K562 (cell line): Measurements from ENCODE around the gene SPTBN4. TPM values are rescaled to one million over a fixed set of nuclear protein-coding genes. Genes with fewer than 3 reads are reported as not detected.

ENCODE experiments used
- ATAC-seq: fragments of 200-7000 bp; cut with Tn5 transposase; 3 replicates; pipeline ENCODE4 v1.9.1; 2020; ENCODE audit warnings: moderate library complexity
- BruUV-seq: library from RNA; stranded (reverse); fragments of 400-500 nt; replicated peaks from 2 replicates; lab custom pipeline; 2021; lab: Mats Ljungman, UMichigan
- CTCF ChIA-PET: fragments of 300-600 bp; formaldehyde crosslinking; extraction: SDS; loops from one replicate; lab custom pipeline; 2021; ENCODE audit warnings: low intra/inter-chr PET ratio; lab: Yijun Ruan, JAX
- POLR2A ChIA-PET: fragments of 300-600, 350-650 bp; sonication (Branson Sonifier 250); formaldehyde crosslinking; extraction: SDS; loops from one replicate; lab custom pipeline; 2021; ENCODE audit warnings: antibody characterized with exemption, inconsistent platforms; lab: Yijun Ruan, JAX
- DNase-seq, 4 experiments: peaks; one replicate each; pipeline versions ENCODE4 v3.0.0 to v3.0.0-alpha.2; 2011 to 2018; ENCODE audit warnings: low spot score in 3 of 4, mixed read lengths in 3 of 4; ENCODE audit errors: extremely low read depth in 1 of 4
- FAIRE-seq: peaks from 2 replicates; lab custom pipeline; 2011; peaks lifted over from hg19 to GRCh38; lab: Jason Lieb, UNC
- H2AFZ ChIP-seq: 2 replicates; pipeline ENCODE4 v1.6.0; 2011; ENCODE audit warnings: low read depth, low read length, control low read depth, inconsistent platforms
- H3K27ac ChIP-seq: fragments of 200-600 bp; 3 replicates; pipeline ENCODE4 v1.8.0; 2011; ENCODE audit warnings: low read depth, mild to moderate bottlenecking, control low read depth, inconsistent platforms, low read length, moderate library complexity, mixed read lengths; ENCODE audit errors: extremely low read depth
- H3K27me3 ChIP-seq, 2 experiments: fragments of 300-600 bp in 1 of 2; 2 replicates in 1 of 2; 3 replicates in 1 of 2; pipeline versions ENCODE4 v1.6.0 to v1.8.0; 2011; ENCODE audit warnings: inconsistent platforms in 2 of 2, low read length in 2 of 2, mild to moderate bottlenecking in 1 of 2, mixed read lengths in 1 of 2, moderate library complexity in 1 of 2; ENCODE audit not compliant: control insufficient read depth in 2 of 2, insufficient read depth in 2 of 2
- H3K36me3 ChIP-seq: fragments of 300-600 bp; 3 replicates; pipeline ENCODE4 v1.8.0; 2011; ENCODE audit warnings: mild to moderate bottlenecking, low read length, inconsistent platforms; ENCODE audit not compliant: control insufficient read depth, insufficient read depth
- H3K4me1 ChIP-seq, 2 experiments: fragments of 200-600 bp in 1 of 2; replicated peaks in 1 of 2; 2 replicates in 1 of 2; 3 replicates in 1 of 2; pipeline versions ENCODE4 v1.5.1 to v1.8.0; 2011; ENCODE audit warnings: inconsistent platforms in 2 of 2, low read length in 2 of 2, mild to moderate bottlenecking in 1 of 2, mixed read lengths in 1 of 2, moderate library complexity in 1 of 2; ENCODE audit not compliant: control insufficient read depth in 2 of 2, insufficient read depth in 2 of 2
- H3K4me2 ChIP-seq: 2 replicates; pipeline ENCODE4 v1.6.1; 2011; ENCODE audit warnings: low read length, control low read depth, inconsistent platforms, mixed read lengths; ENCODE audit not compliant: insufficient read depth
- H3K4me3 ChIP-seq: fragments of 200-600 bp; sonication (generic), shearing (Covaris generic); 2 replicates; pipeline ENCODE4 v1.5.1; 2016; ENCODE audit warnings: control low read depth, inconsistent platforms
- H3K79me2 ChIP-seq: fragments of 200-600 bp; 3 replicates; pipeline ENCODE4 v1.8.0; 2011; ENCODE audit warnings: low read length, inconsistent platforms; ENCODE audit not compliant: control insufficient read depth, insufficient read depth
- H3K9ac ChIP-seq, 2 experiments: 2 replicates each; pipeline versions ENCODE4 v1.6.0 to v1.6.1; 2011; ENCODE audit warnings: low read depth in 2 of 2, low read length in 2 of 2, control low read depth in 1 of 2, inconsistent platforms in 1 of 2, mild to moderate bottlenecking in 1 of 2, mixed read lengths in 1 of 2; ENCODE audit not compliant: insufficient read depth in 1 of 2
- H3K9me1 ChIP-seq: one replicate; pipeline ENCODE4 v1.6.0; 2011; ENCODE audit warnings: inconsistent platforms, mild to moderate bottlenecking, low read length, moderate library complexity; ENCODE audit not compliant: control insufficient read depth, insufficient read depth
- H3K9me3 ChIP-seq: replicated peaks from 2 replicates; pipeline ENCODE4 v1.5.1; 2011; ENCODE audit warnings: low read depth, low read length, inconsistent platforms; ENCODE audit not compliant: control insufficient read depth, insufficient read depth
- H4K20me1 ChIP-seq: replicated peaks from 2 replicates; pipeline ENCODE4 v1.6.1; 2011; ENCODE audit warnings: low read length, inconsistent platforms, mixed read lengths; ENCODE audit not compliant: control insufficient read depth, insufficient read depth
- ARHGAP35 ChIP-seq: fragments of 450-650 bp; IDR thresholded peaks from 2 replicates; pipeline ENCODE4 v1.6.1; 2018; ENCODE audit not compliant: partially characterized antibody
- CLOCK ChIP-seq: fragments of 250-450 bp; sonication (Bioruptor Pico); IDR thresholded peaks from 2 replicates; pipeline ENCODE4 v1.4.0; 2020; ENCODE audit warnings: mild to moderate bottlenecking, moderate library complexity, borderline replicate concordance
- FOS ChIP-seq: IDR thresholded peaks from 3 replicates; pipeline ENCODE4 v1.6.1; 2011; ENCODE audit not compliant: insufficient read length; ENCODE audit errors: extremely low read depth
- GATAD2A ChIP-seq: fragments of 450-650 bp; IDR thresholded peaks from 2 replicates; pipeline ENCODE4 v1.6.1; 2017
- HNRNPLL ChIP-seq: fragments of 200-400 bp; formaldehyde crosslinking; IDR thresholded peaks from 2 replicates; pipeline ENCODE4 v1.6.1; 2017; ENCODE audit warnings: low read length, low read depth, mild to moderate bottlenecking; ENCODE audit not compliant: poor library complexity, severe bottlenecking
- JUN ChIP-seq, 2 experiments: sonication (generic) in 1 of 2; formaldehyde crosslinking in 1 of 2; IDR thresholded peaks; 2 replicates each; pipeline versions ENCODE4 v1.6.1 to v1.8.0; 2012 to 2022; ENCODE audit warnings: borderline replicate concordance in 2 of 2, mild to moderate bottlenecking in 2 of 2, improper control_type of control experiment in 1 of 2, low read depth in 1 of 2, low read length in 1 of 2, missing genetic modification reagents in 1 of 2
- MIER1 ChIP-seq: fragments of 450-650 bp; IDR thresholded peaks from 2 replicates; pipeline ENCODE4 v1.6.1; 2016; ENCODE audit warnings: antibody characterized with exemption, mild to moderate bottlenecking, low read depth
- NONO ChIP-seq, 2 experiments: fragments of 200-400 bp in 1 of 2; fragments of 450-650 bp in 1 of 2; formaldehyde crosslinking in 1 of 2; IDR thresholded peaks; 2 replicates each; pipeline ENCODE4 v1.6.1; 2017; ENCODE audit warnings: low read depth in 2 of 2, mild to moderate bottlenecking in 2 of 2, moderate library complexity in 2 of 2, low read length in 1 of 2
- PRPF4 ChIP-seq: fragments of 200-400 bp; formaldehyde crosslinking; IDR thresholded peaks from one replicate; pipeline ENCODE4 v1.6.1; 2017; ENCODE audit warnings: low read length, low read depth, mild to moderate bottlenecking; ENCODE audit not compliant: insufficient read depth, poor library complexity, severe bottlenecking
- RBBP5 ChIP-seq: fragments of 200-600 bp; sonication (generic); IDR thresholded peaks from 2 replicates; pipeline ENCODE4 v1.6.1; 2012; ENCODE audit warnings: borderline replicate concordance, mild to moderate bottlenecking, low read length, control low read depth, inconsistent platforms; ENCODE audit not compliant: insufficient read depth, poor library complexity, severe bottlenecking
- SMARCA4 ChIP-seq: fragments of 450-650 bp; IDR thresholded peaks from 2 replicates; pipeline ENCODE4 v1.6.1; 2016
- TAF7 ChIP-seq: fragments of 450-650 bp; IDR thresholded peaks from 2 replicates; pipeline ENCODE4 v1.6.1; 2016; ENCODE audit warnings: missing genetic modification characterization, missing compliant biosample characterization
- TRIM24 ChIP-seq, 2 experiments: fragments of 450-650 bp; IDR thresholded peaks; 2 replicates each; pipeline ENCODE4 v1.6.1; 2016
- YY1 ChIP-seq, 3 experiments: IDR thresholded peaks; 2 replicates each; pipeline ENCODE4 v1.6.1; 2011; ENCODE audit warnings: low read length in 2 of 3, mild to moderate bottlenecking in 2 of 3, moderate library complexity in 2 of 3, borderline replicate concordance in 1 of 3, control low read depth in 1 of 3, low read depth in 1 of 3; ENCODE audit not compliant: insufficient read depth in 3 of 3, insufficient replicate concordance in 2 of 3, control insufficient read depth in 1 of 3, insufficient read length in 1 of 3; ENCODE audit errors: extremely low read depth in 1 of 3
- ZNF780A ChIP-seq: fragments of 250-450 bp; sonication (Bioruptor Pico); IDR thresholded peaks from 2 replicates; pipeline ENCODE4 v1.5.0; 2021; ENCODE audit warnings: mild to moderate bottlenecking
- ZNF830 ChIP-seq: fragments of 250-450 bp; sonication (Bioruptor Pico); IDR thresholded peaks from 2 replicates; pipeline ENCODE4 v1.5.0; 2021; ENCODE audit warnings: mild to moderate bottlenecking
- WGBS: fragments of 100-300 bp; shearing (Covaris generic); methylation state at CpG from one replicate; pipeline ENCODE4 v1.1.6; 2016; ENCODE audit warnings: low coverage, mixed read lengths; ENCODE audit not compliant: insufficient coverage; ENCODE audit errors: missing lambda C conversion rate; 5-methylcytosine and 5-hydroxymethylcytosine counted together
- in situ Hi-C: fragments of 300-500 bp; cut with MboI; formaldehyde crosslinking; loops from 4 replicates; pipeline ENCODE4 v1.15.0; 2018; ENCODE audit warnings: inconsistent platforms, mixed read lengths
- intact Hi-C: fragments of 100-400 bp; cut with micrococcal nuclease; formaldehyde crosslinking; loops from 2 replicates; pipeline ENCODE4 v1.14.2; 2022
- polyA plus RNA-seq, 8 experiments: library from polyadenylated mRNA; depleted of rRNA in 4 of 8; stranded (reverse) in 5 of 8; unstranded in 3 of 8; fragments of >200 nt; fragmentation: Nextera tagmentation in 2 of 8; fragmentation: Illumina TruSeq in 1 of 8; extraction: Ambion mirVana in 2 of 8; extraction: Trizol in 1 of 8; gene quantifications; 2 replicates each; pipeline versions ENCODE4 v1.2.1 to v1.2.3, GENCODE V29; 2011 to 2014; ENCODE audit warnings: inconsistent platforms in 1 of 8, missing spikeins in 1 of 8
- total RNA-seq, 7 experiments: library from RNA; depleted of rRNA in 6 of 7; stranded (reverse); fragments of >200 nt in 6 of 7; fragmentation: Illumina TruSeq in 2 of 7; extraction: Trizol in 2 of 7; gene quantifications; 2 replicates each; pipeline versions ENCODE4 v1.2.1 to v1.2.3, GENCODE V29; 2011 to 2021; ENCODE audit warnings: low replicate concordance in 1 of 7
- TF ChIP-seq, protein P1 (sequence below), 2 experiments: fragments of 450-650 bp; IDR thresholded peaks; 2 replicates each; pipeline ENCODE4 v1.6.1; 2016

Gene SPTBN4
- total and polyA plus RNA-seq, 9 of the 15 experiments (the other 6 are each of a cell fraction or from before 2014, with no cell fraction given), result 0.01 to 1.5 (median 0.86) TPM

DNA sequence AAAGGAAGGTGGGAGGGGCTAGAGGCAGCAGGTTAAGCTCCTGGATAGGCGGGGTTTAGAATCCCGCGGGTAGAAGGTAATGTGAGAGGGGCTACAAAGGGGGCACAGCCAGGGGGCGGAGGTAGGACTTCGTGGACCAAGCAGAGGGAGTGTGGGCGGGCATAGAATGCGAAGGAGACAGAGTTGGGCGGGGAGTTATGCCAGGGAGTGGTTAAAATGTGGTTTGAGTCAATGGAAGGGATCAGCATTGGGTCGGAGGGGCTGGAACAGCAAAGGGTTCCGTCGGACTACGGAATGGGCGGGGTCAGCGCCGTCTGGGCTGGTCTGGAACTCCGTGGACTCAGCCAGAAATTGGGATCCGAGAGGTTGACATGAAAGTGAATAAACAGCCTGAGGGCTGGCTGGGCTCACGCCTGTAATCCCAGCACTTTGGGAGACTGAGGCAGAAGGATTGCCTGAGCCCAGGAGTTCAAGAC, 137.4 kb downstream of the SPTBN4 start:
- WGBS, result 5% methylated on average over 15 of the region's 18 CpGs
- Histone ChIP-seq H3K4me3 (peak overlapping the region; percentile 61; the same call in 1 of the 2 replicates), H3K27ac (no peak overlapping the region), H3K4me2 (peak overlapping the region; percentile 33), H3K79me2 (peaks cover 22% of the 10 kb centered on the region), H3K9me3 (no peaks in the 10 kb centered on the region), H4K20me1 (peaks cover 2% of the 10 kb centered on the region; the same call in 1 of the 2 replicates), H3K36me3 (peaks cover 7% of the 10 kb centered on the region; the same call in 1 of the 3 replicates), H2AFZ (no peak overlapping the region), H3K9me1 (no peaks in the 10 kb centered on the region), H3K27me3 (no peaks in the 10 kb centered on the region), H3K4me1 (peaks cover 60 to 92% of the 10 kb centered on the region in 2 experiments), H3K9ac (peak overlapping the region in 1 of 2 experiments; percentile 84; a peak in 2 of 4 replicates)
- no TSS peak for BruUV-seq
- ATAC-seq, result 0 out of 3 replicates have a peak, but pooled peaks have one; percentile 0
- DNase-seq, result no peak
- ChIA-PET CTCF (interaction anchor here (0.6 to 2.7 kb wide), 2 partner anchors 31 to 75 kb away, joined by 3 to 35 read pairs; no protein-coding TSS in a partner anchor), POLR2A (interaction anchor here (0.7 to 2.3 kb wide), 16 partner anchors 9 to 584 kb away, joined by 3 to 15 read pairs (median 4); partner anchors contain the start of genes BLVRB and SERTAD1)
- intact Hi-C loops (loop anchor here (5.0 kb wide), 1 partner anchor 297 kb away; no protein-coding TSS in a partner anchor), in situ Hi-C loops (no loop called here)
- no peak for FAIRE-seq
- TF ChIP-seq ZNF780A (CRISPR knock-in tag), result no peak
- no peak for TF ChIP-seq HNRNPLL
- no peak for TF ChIP-seq RBBP5
- no peak for TF ChIP-seq SMARCA4
- no peak for TF ChIP-seq CLOCK
- TF ChIP-seq MIER1, result no peak
- TF ChIP-seq FOS, result no peak
- 0 out of 4 replicates have a peak, but pooled peaks of 1 of the 2 experiments have one; percentile 26 for TF ChIP-seq TRIM24 (IDR thresholded peaks at IDR 0.05)
- TF ChIP-seq JUN (IDR thresholded peaks at IDR 0.05; ENCODE audit: borderline replicate concordance, low read depth, low read length), result no peak
- TF ChIP-seq JUN (CRISPR knock-in tag; IDR thresholded peaks at IDR 0.05; ENCODE audit: borderline replicate concordance), result no peak
- TF ChIP-seq YY1 (IDR thresholded peaks at IDR 0.05; ENCODE audit: borderline replicate concordance in 1 of 3, control insufficient read depth in 1 of 3, extremely low read depth in 1 of 3, insufficient read depth in 3 of 3, insufficient read length in 1 of 3, insufficient replicate concordance in 2 of 3, low read depth in 1 of 3, low read length in 2 of 3), result no peak
- TF ChIP-seq PRPF4, result no peak
- TF ChIP-seq ZNF830, result no peak
- no peak for TF ChIP-seq ARHGAP35
- TF ChIP-seq GATAD2A, result no peak
- no peak for TF ChIP-seq TAF7 (tag)
- TF ChIP-seq, protein P1, sequence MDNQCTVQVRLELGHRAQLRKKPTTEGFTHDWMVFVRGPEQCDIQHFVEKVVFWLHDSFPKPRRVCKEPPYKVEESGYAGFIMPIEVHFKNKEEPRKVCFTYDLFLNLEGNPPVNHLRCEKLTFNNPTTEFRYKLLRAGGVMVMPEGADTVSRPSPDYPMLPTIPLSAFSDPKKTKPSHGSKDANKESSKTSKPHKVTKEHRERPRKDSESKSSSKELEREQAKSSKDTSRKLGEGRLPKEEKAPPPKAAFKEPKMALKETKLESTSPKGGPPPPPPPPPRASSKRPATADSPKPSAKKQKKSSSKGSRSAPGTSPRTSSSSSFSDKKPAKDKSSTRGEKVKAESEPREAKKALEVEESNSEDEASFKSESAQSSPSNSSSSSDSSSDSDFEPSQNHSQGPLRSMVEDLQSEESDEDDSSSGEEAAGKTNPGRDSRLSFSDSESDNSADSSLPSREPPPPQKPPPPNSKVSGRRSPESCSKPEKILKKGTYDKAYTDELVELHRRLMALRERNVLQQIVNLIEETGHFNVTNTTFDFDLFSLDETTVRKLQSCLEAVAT (IDR thresholded peaks at IDR 0.05), result 0 out of 4 replicates have a peak, but pooled peaks of 1 of the 2 experiments have one; percentile 39
- no peak for TF ChIP-seq NONO (IDR thresholded peaks at IDR 0.05; ENCODE audit: low read depth in 2 of 2, low read length in 1 of 2)
